ENCODE data around the gene ZNF598.
A peak's percentile ranks its signal among the peaks of the same experiment; 100 is the strongest.

ZNF598 gene

GRCh38 chr16:1982991-1983543 is 26.6 kb downstream of the ZNF598 start:
- Histone ChIP-seq H3K9me3 (ENCODE audit: control insufficient read depth, insufficient read depth, low read depth, low read length) (no peaks in the 10 kb centered on the region), H3K4me1 (ENCODE audit: control insufficient read depth, insufficient read depth, low read length) (peaks cover 7% of the 10 kb centered on the region; the same call in 1 of the 2 replicates), H3K27ac (ENCODE audit: extremely low read depth, low read depth, low read length) (peak overlapping the region; percentile 83; the same call in 1 of the 2 replicates), H3K36me3 (ENCODE audit: control insufficient read depth in 2 of 2, insufficient read depth in 1 of 2, low read length in 2 of 2) (peaks cover 0 to 39% of the 10 kb centered on the region in 2 experiments; a peak in 1 of 3 replicates), H3K4me3 (ENCODE audit: low read depth, low read length) (peak overlapping the region; percentile 53)
- TF ChIP-seq ZNF785 (tag by site-specific recombination; IDR thresholded peaks at IDR 0.05) = no peak
- TF ChIP-seq KLF8 (tag by site-specific recombination; IDR thresholded peaks at IDR 0.05) = no peak
- no peak for TF ChIP-seq ZNF704 (tag by site-specific recombination; IDR thresholded peaks at IDR 0.05)
- peak; percentile 98 for TF ChIP-seq ZBTB6 (tag by site-specific recombination; IDR thresholded peaks at IDR 0.05)
- TF ChIP-seq ZNF610 (tag by site-specific recombination; IDR thresholded peaks at IDR 0.05; ENCODE audit: borderline replicate concordance) = peak; percentile 88; the same call in 1 of the 2 replicates
- TF ChIP-seq HOXC10 (CRISPR knock-in tag; IDR thresholded peaks at IDR 0.05) = no peak
- peak; percentile 85; the same call in 1 of the 2 replicates for TF ChIP-seq ZNF768 (tag by site-specific recombination; IDR thresholded peaks at IDR 0.05)
- no peak for TF ChIP-seq ZNF558 (tag by site-specific recombination; IDR thresholded peaks at IDR 0.05)
- TF ChIP-seq ZFP69B (tag by site-specific recombination; IDR thresholded peaks at IDR 0.05) = peak; percentile 62; the same call in 1 of the 2 replicates
- TF ChIP-seq ZNF16 (tag by site-specific recombination; IDR thresholded peaks at IDR 0.05; ENCODE audit: low read depth) = no peak
- no peak for TF ChIP-seq ZBTB10 (tag by site-specific recombination; IDR thresholded peaks at IDR 0.05)
- TF ChIP-seq ZNF10 (tag by site-specific recombination; IDR thresholded peaks at IDR 0.05) = no peak
- peak; percentile 8; the same call in 1 of the 2 replicates for TF ChIP-seq ZNF692 (tag by site-specific recombination; IDR thresholded peaks at IDR 0.05)
- no peak for TF ChIP-seq ZNF148 (tag by site-specific recombination; IDR thresholded peaks at IDR 0.05; ENCODE audit: borderline replicate concordance)
- no peak for TF ChIP-seq KLF16 (tag by site-specific recombination; IDR thresholded peaks at IDR 0.05)
- TF ChIP-seq ZNF341 (tag by site-specific recombination; IDR thresholded peaks at IDR 0.05; ENCODE audit: low read depth) = peak; percentile 53; the same call in 1 of the 2 replicates
- peak; percentile 79; the same call in 1 of the 2 replicates for TF ChIP-seq TRIM28 (IDR thresholded peaks at IDR 0.05; ENCODE audit: borderline replicate concordance, low read length)
- peak; percentile 90; the same call in 1 of the 2 replicates for TF ChIP-seq IKZF3 (tag by site-specific recombination; IDR thresholded peaks at IDR 0.05)
- TF ChIP-seq ZNF416 (tag by site-specific recombination; IDR thresholded peaks at IDR 0.05) = no peak
- CTCF ChIA-PET = interaction anchor here (0.5 to 1.4 kb wide), 6 partner anchors 8 to 605 kb away, joined by 3 to 5 read pairs (median 3); partner anchors contain the start of gene FAHD1
- POLR2A ChIA-PET = interaction anchor here (0.6 to 10.1 kb wide), 5 partner anchors 11 to 172 kb away, joined by 5 to 76 read pairs (median 8); partner anchors contain the start of genes RPS2, TBL3 and TRAF7
